ENCODE results near the gene NKTR.

Gene NKTR

GRCh38 chr3:42605546-42606173 is 5.2 kb downstream of the NKTR start:
- TF ChIP-seq EZH2phosphoT487 (IDR thresholded peaks at IDR 0.05; ENCODE audit: low read length) (no peak), EZH2 (optimal IDR thresholded peaks at IDR 0.05; ENCODE audit: low read depth, low read length) (no peak)
- no peak overlapping the region for H3K9ac ChIP-seq (ENCODE audit: low read length)
- H3K79me2 ChIP-seq (ENCODE audit: low read length), result peaks cover 95% of the 10 kb centered on the region
- H3K27ac ChIP-seq (ENCODE audit: low read length), result no peak overlapping the region
- H2AFZ ChIP-seq (ENCODE audit: low read length), result no peak overlapping the region
- H3F3A ChIP-seq (ENCODE audit: insufficient read depth, low read length), result peaks cover 12% of the 10 kb centered on the region
- H3K9me2 ChIP-seq (replicated peaks; ENCODE audit: insufficient read depth, low read length), result no peaks in the 10 kb centered on the region
- no peaks in the 10 kb centered on the region for H3K9me3 ChIP-seq (replicated peaks; ENCODE audit: insufficient read depth, low read length)
- H3K4me2 ChIP-seq (ENCODE audit: low read depth, low read length), result no peak overlapping the region
- peaks cover 9% of the 10 kb centered on the region; the same call in 1 of the 2 replicates for H3K4me1 ChIP-seq (ENCODE audit: low read length)
- H3K27me3 ChIP-seq (replicated peaks; ENCODE audit: insufficient read depth, low read length), result no peaks in the 10 kb centered on the region
- H4K20me1 ChIP-seq (ENCODE audit: insufficient read depth, low read length), result peaks cover 6% of the 10 kb centered on the region; the same call in 1 of the 2 replicates
- H3K36me3 ChIP-seq (replicated peaks; ENCODE audit: insufficient read depth, low read length), result no peaks in the 10 kb centered on the region; the same call in 1 of the 2 replicates
- DNase-seq, result no peak
- no peak overlapping the region for H3K4me3 ChIP-seq (ENCODE audit: low read length)

- H4K20me1 ChIP-seq (ENCODE audit: insufficient read depth, low read length), result peaks cover 20% of the 10 kb centered on the region; the same call in 1 of the 2 replicates
These were observed 8.1 kb downstream of the NKTR start for GRCh38 chr3:42608581-42608980.

GRCh38 chr3:42610976-42611375 is 10.5 kb downstream of the NKTR start:
- TF ChIP-seq EZH2phosphoT487 (IDR thresholded peaks at IDR 0.05; ENCODE audit: low read length), result no peak
- TF ChIP-seq EZH2 (optimal IDR thresholded peaks at IDR 0.05; ENCODE audit: low read depth, low read length), result no peak
- no peak for TF ChIP-seq CTCF (IDR thresholded peaks at IDR 0.05; ENCODE audit: low read length)
- no peak overlapping the region for H3K4me3 ChIP-seq (ENCODE audit: low read length)
- no peaks in the 10 kb centered on the region for H3K4me1 ChIP-seq (ENCODE audit: low read length)
- no peaks in the 10 kb centered on the region for H3K9me2 ChIP-seq (replicated peaks; ENCODE audit: insufficient read depth, low read length)
- no peak overlapping the region for H3K27ac ChIP-seq (ENCODE audit: low read length)
- H3F3A ChIP-seq (ENCODE audit: insufficient read depth, low read length), result no peaks in the 10 kb centered on the region
- no peak overlapping the region for H3K4me2 ChIP-seq (ENCODE audit: low read depth, low read length)
- H2AFZ ChIP-seq (ENCODE audit: low read length), result no peak overlapping the region
- no peaks in the 10 kb centered on the region for H3K9me3 ChIP-seq (replicated peaks; ENCODE audit: insufficient read depth, low read length)
- H3K9ac ChIP-seq (ENCODE audit: low read length), result no peak overlapping the region
- peaks cover 18% of the 10 kb centered on the region; the same call in 1 of the 2 replicates for H4K20me1 ChIP-seq (ENCODE audit: insufficient read depth, low read length)
- DNase-seq, result no peak
- peaks cover 98% of the 10 kb centered on the region for H3K79me2 ChIP-seq (ENCODE audit: low read length)
- H3K36me3 ChIP-seq (replicated peaks; ENCODE audit: insufficient read depth, low read length), result no peaks in the 10 kb centered on the region; the same call in 1 of the 2 replicates
- H3K27me3 ChIP-seq (replicated peaks; ENCODE audit: insufficient read depth, low read length), result no peaks in the 10 kb centered on the region

More at GRCh38 chr3:42608581-42608980, 8.1 kb downstream of the NKTR start:
- Histone ChIP-seq H3K79me2 (ENCODE audit: low read length) (peaks cover 99% of the 10 kb centered on the region), H3K9me2 (replicated peaks; ENCODE audit: insufficient read depth, low read length) (no peaks in the 10 kb centered on the region), H3K4me2 (ENCODE audit: low read depth, low read length) (no peak overlapping the region), H3K9me3 (replicated peaks; ENCODE audit: insufficient read depth, low read length) (no peaks in the 10 kb centered on the region), H3K9ac (ENCODE audit: low read length) (no peak overlapping the region), H3K4me3 (ENCODE audit: low read length) (no peak overlapping the region), H2AFZ (ENCODE audit: low read length) (no peak overlapping the region), H3K36me3 (replicated peaks; ENCODE audit: insufficient read depth, low read length) (no peaks in the 10 kb centered on the region; the same call in 1 of the 2 replicates), H3K27ac (ENCODE audit: low read length) (no peak overlapping the region), H3F3A (ENCODE audit: insufficient read depth, low read length) (no peaks in the 10 kb centered on the region), H3K27me3 (replicated peaks; ENCODE audit: insufficient read depth, low read length) (no peaks in the 10 kb centered on the region), H3K4me1 (ENCODE audit: low read length) (no peaks in the 10 kb centered on the region)
- TF ChIP-seq EZH2 (optimal IDR thresholded peaks at IDR 0.05; ENCODE audit: low read depth, low read length), result no peak
- no peak for TF ChIP-seq CTCF (IDR thresholded peaks at IDR 0.05; ENCODE audit: low read length)
- TF ChIP-seq EZH2phosphoT487 (IDR thresholded peaks at IDR 0.05; ENCODE audit: low read length), result no peak
- no peak for DNase-seq

GRCh38 chr3:42612217-42612616 is 11.7 kb downstream of the NKTR start:
- no peak overlapping the region for H3K9ac ChIP-seq (ENCODE audit: low read length)

More at GRCh38 chr3:42612217-42612616, 11.7 kb downstream of the NKTR start:
- TF ChIP-seq CTCF (IDR thresholded peaks at IDR 0.05; ENCODE audit: low read length) (no peak), EZH2phosphoT487 (IDR thresholded peaks at IDR 0.05; ENCODE audit: low read length) (no peak), EZH2 (optimal IDR thresholded peaks at IDR 0.05; ENCODE audit: low read depth, low read length) (no peak)
- no peak for DNase-seq
- Histone ChIP-seq H3K4me3 (ENCODE audit: low read length) (no peak overlapping the region), H3K4me1 (ENCODE audit: low read length) (no peaks in the 10 kb centered on the region), H3K36me3 (replicated peaks; ENCODE audit: insufficient read depth, low read length) (no peaks in the 10 kb centered on the region; the same call in 1 of the 2 replicates), H3K9me3 (replicated peaks; ENCODE audit: insufficient read depth, low read length) (no peaks in the 10 kb centered on the region), H2AFZ (ENCODE audit: low read length) (no peak overlapping the region), H3K9me2 (replicated peaks; ENCODE audit: insufficient read depth, low read length) (no peaks in the 10 kb centered on the region), H4K20me1 (ENCODE audit: insufficient read depth, low read length) (peaks cover 18% of the 10 kb centered on the region; the same call in 1 of the 2 replicates), H3K79me2 (ENCODE audit: low read length) (peaks cover 98% of the 10 kb centered on the region), H3K27me3 (replicated peaks; ENCODE audit: insufficient read depth, low read length) (no peaks in the 10 kb centered on the region), H3K27ac (ENCODE audit: low read length) (no peak overlapping the region), H3F3A (ENCODE audit: insufficient read depth, low read length) (no peaks in the 10 kb centered on the region), H3K4me2 (ENCODE audit: low read depth, low read length) (no peak overlapping the region)
